ENCODE results near the gene RNMT. TPM values are rescaled to one million over a fixed set of nuclear protein-coding genes. Genes with fewer than 3 reads are reported as not detected.

Gene RNMT
- total and polyA plus RNA-seq, 8 donors = 5.3 to 16.0 (median 13.4) TPM

GRCh38 chr18:13720123-13720522 is 6.3 kb upstream of the RNMT start:
- Histone ChIP-seq H3K27ac (no peak overlapping the region), H3K27me3 (no peaks in the 10 kb centered on the region), H3K4me1 (peaks cover 2 to 4% (median 2%) of the 10 kb centered on the region in 3 donors), H3K9me3 (no peaks in the 10 kb centered on the region), H3K4me3 (no peak overlapping the region), H3K36me3 (no peaks in the 10 kb centered on the region)
- FAIRE-seq (no peak), ATAC-seq (no peak), DNase-seq (no peak)
- 88 to 100% methylated on average over 1 of the region's 1 CpG for WGBS, 2 donors
- intact Hi-C loops (cut with DNase I) = no loop called here
- TF ChIP-seq CTCF (IDR thresholded peaks at IDR 0.05) = no peak

- Histone ChIP-seq H3K36me3 (no peaks in the 10 kb centered on the region), H3K27me3 (no peaks in the 10 kb centered on the region), H3K9me3 (no peaks in the 10 kb centered on the region), H3K4me1 (peaks cover 3 to 6% (median 5%) of the 10 kb centered on the region in 3 donors), H3K27ac (no peak overlapping the region), H3K4me3 (no peak overlapping the region)
- FAIRE-seq = no peak
- intact Hi-C loops (cut with DNase I) = no loop called here
- no peak for DNase-seq
- 79 to 85% methylated on average over 1 of the region's 1 CpG for WGBS, 2 donors
- TF ChIP-seq CTCF (IDR thresholded peaks at IDR 0.05) = no peak
- no peak for ATAC-seq
Measured at GRCh38 chr18:13720847-13721246, 5.6 kb upstream of the RNMT start.

- ATAC-seq (peak in 3 of 4 donors; percentile 1 to 3 (median 2)), DNase-seq (no peak), FAIRE-seq (no peak)
- 1 to 2% methylated on average over 35 of the region's 35 CpGs for whole genome bisulfite sequencing, 2 donors
- Histone ChIP-seq H3K36me3 (no peaks in the 10 kb centered on the region), H3K9me3 (no peaks in the 10 kb centered on the region), H3K4me3 (peak overlapping the region; percentile 81 to 99 (median 95)), H3K27ac (peak overlapping the region; percentile 76 to 90 (median 89)), H3K4me1 (peaks cover 5 to 15% (median 8%) of the 10 kb centered on the region in 3 donors), H3K27me3 (no peaks in the 10 kb centered on the region)
- no peak for TF ChIP-seq CTCF (IDR thresholded peaks at IDR 0.05)
- intact Hi-C loops (cut with DNase I) = no loop called here
Measured at GRCh38 chr18:13725566-13726231, 774 bp upstream of the RNMT start.

GRCh38 chr18:13726972-13727331 is 479 bp downstream of the RNMT start:
- ATAC-seq = peak; percentile 38 to 70 (median 44)
- no peaks in the 10 kb centered on the region for H3K36me3 ChIP-seq
- H3K4me1 ChIP-seq = peaks cover 5 to 15% (median 8%) of the 10 kb centered on the region in 3 donors
- no peaks in the 10 kb centered on the region for H3K9me3 ChIP-seq
- peak overlapping the region; percentile 81 to 99 (median 95) for H3K4me3 ChIP-seq
- 0% methylated on average over 30 of the region's 30 CpGs for WGBS, 2 donors
- intact Hi-C loops (cut with DNase I) = no loop called here
- no peak for TF ChIP-seq CTCF (IDR thresholded peaks at IDR 0.05)
- H3K27me3 ChIP-seq = no peaks in the 10 kb centered on the region
- no peak for FAIRE-seq
- peak overlapping the region; percentile 76 to 90 (median 89) for H3K27ac ChIP-seq
- peak in 4 of 6 donors; percentile 29 to 79 (median 61) for DNase-seq

- Histone ChIP-seq H3K4me3 (no peak overlapping the region), H3K9me3 (no peaks in the 10 kb centered on the region), H3K27me3 (no peaks in the 10 kb centered on the region), H3K27ac (no peak overlapping the region), H3K36me3 (peaks cover 0 to 18% (median under 1%) of the 10 kb centered on the region in 3 donors), H3K4me1 (peaks cover 0 to 8% (median 5%) of the 10 kb centered on the region in 3 donors)
- WGBS, 2 donors = 81 to 92% methylated on average over 1 of the region's 1 CpG
- FAIRE-seq (no peak), ATAC-seq (no peak), DNase-seq (no peak)
- intact Hi-C loops (cut with DNase I) = no loop called here
- TF ChIP-seq CTCF (IDR thresholded peaks at IDR 0.05) = no peak
Measured at GRCh38 chr18:13730481-13730880, 4.0 kb downstream of the RNMT start.

All from pancreas (tissue), 10 donors.